NCI-H128 (cell line): ENCODE data around the gene PDZD8.

Experiments used
- DNase-seq: peaks from one replicate; lab custom pipeline; 2025; ENCODE audit not compliant: unreplicated experiment; lab: John Stamatoyannopoulos, UW

PDZD8 gene

GRCh38 chr10:117259279-117259678, 116.0 kb downstream of the PDZD8 start:
- DNase-seq = no peak

GRCh38 chr10:117257721-117258120, 117.5 kb downstream of the PDZD8 start:
- no peak for DNase-seq

- DNase-seq = no peak
Measured at GRCh38 chr10:117256910-117257309, 118.3 kb downstream of the PDZD8 start.

- DNase-seq = no peak
Measured at GRCh38 chr10:117255835-117256460, 119.3 kb downstream of the PDZD8 start.

GRCh38 chr10:117254774-117255735, 120.2 kb downstream of the PDZD8 start:
- no peak for DNase-seq

- DNase-seq = no peak
Measured at GRCh38 chr10:117254338-117254737, 120.9 kb downstream of the PDZD8 start.

GRCh38 chr10:117253908-117254307, 121.3 kb downstream of the PDZD8 start:
- no peak for DNase-seq

GRCh38 chr10:117250411-117250810, 124.8 kb downstream of the PDZD8 start:
- no peak for DNase-seq

- no peak for DNase-seq
Measured at GRCh38 chr10:117249493-117250093, 125.6 kb downstream of the PDZD8 start.

GRCh38 chr10:117248750-117249465, 126.3 kb downstream of the PDZD8 start:
- DNase-seq = no peak

GRCh38 chr10:117246997-117247671, 128.1 kb downstream of the PDZD8 start:
- no peak for DNase-seq

GRCh38 chr10:117242463-117242832, 132.8 kb downstream of the PDZD8 start:
- DNase-seq = no peak

- DNase-seq = no peak
Measured at GRCh38 chr10:117241541-117242462, 133.4 kb downstream of the PDZD8 start.

- no peak for DNase-seq
Measured at GRCh38 chr10:117240621-117241529, 134.4 kb downstream of the PDZD8 start, which contains the start of gene SLC18A2. TSS of gene SLC18A2 (plus strand) at chr10:117241114. CDS start at chr10:117241694, 580 bp downstream.

GRCh38 chr10:117239721-117240620, 135.3 kb downstream of the PDZD8 start:
- DNase-seq = no peak

GRCh38 chr10:117239051-117239450, 136.2 kb downstream of the PDZD8 start:
- DNase-seq = no peak

- DNase-seq = no peak
Measured at GRCh38 chr10:117237401-117237991, 137.7 kb downstream of the PDZD8 start.
